Neural crest cell (in vitro differentiated cells): ENCODE data around the gene AKR7A3. TPM values are rescaled to one million over a fixed set of nuclear protein-coding genes. Genes with fewer than 3 reads are reported as not detected.

Experiments used
- DNase-seq: peaks from one replicate; pipeline ENCODE4 v3.0.0; 2021; ENCODE audit warnings: low read depth, mixed read lengths, low spot score
- H3K27ac Mint-ChIP-seq: one replicate; pipeline ENCODE4 v1.8.0; 2021; ENCODE audit warnings: mild to moderate bottlenecking, mixed read lengths; ENCODE audit not compliant: unreplicated experiment
- H3K27me3 Mint-ChIP-seq: 2 replicates; pipeline ENCODE4 v1.8.0; 2021; ENCODE audit warnings: low read depth, mild to moderate bottlenecking, mixed read lengths
- H3K36me3 Mint-ChIP-seq: 2 replicates; pipeline ENCODE4 v1.8.0; 2021; ENCODE audit warnings: low read depth, mild to moderate bottlenecking, mixed read lengths
- H3K4me1 Mint-ChIP-seq: 2 replicates; pipeline ENCODE4 v1.8.0; 2021; ENCODE audit warnings: mixed read lengths
- H3K4me3 Mint-ChIP-seq: one replicate; pipeline ENCODE4 v1.8.0; 2021; ENCODE audit warnings: mild to moderate bottlenecking, mixed read lengths
- H3K9me3 Mint-ChIP-seq: 2 replicates; pipeline ENCODE4 v1.8.0; 2021; ENCODE audit warnings: mixed read lengths
- total RNA-seq: library from RNA; stranded (reverse); gene quantifications from 2 replicates; pipeline ENCODE4 v1.2.1, GENCODE V29; 2021
- TF ChIP-seq, protein P1 (sequence below): fragments of 200-600 bp; sonication (generic); conservative IDR thresholded peaks from 2 replicates; pipeline ENCODE4 v1.5.0; 2021; ENCODE audit warnings: antibody characterized with exemption, mild to moderate bottlenecking

The AKR7A3 gene
- total RNA-seq, 1 donor from 2014 or later = 2.1 TPM

DNA sequence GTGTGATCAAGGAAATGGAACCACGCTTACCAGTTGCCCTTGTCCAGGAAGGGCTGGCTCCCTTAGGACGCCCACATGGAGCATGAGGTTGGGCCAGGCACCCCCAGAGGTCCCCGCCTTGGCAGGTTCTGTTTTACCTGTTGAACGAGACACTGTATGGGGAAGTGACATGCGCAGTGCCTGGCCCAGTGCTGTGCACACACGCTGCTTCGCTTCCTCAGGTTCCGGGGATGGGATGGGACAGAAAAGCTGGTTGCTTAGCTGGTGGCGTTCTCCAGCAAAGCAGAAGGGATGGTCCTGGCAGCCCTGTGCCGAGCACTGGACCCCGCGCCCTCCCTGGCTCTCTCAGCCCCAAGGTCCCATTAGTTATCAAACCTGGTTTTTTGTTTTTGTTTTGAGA lies 44.3 kb upstream of the AKR7A3 start:
- no peaks in the 10 kb centered on the region for H3K27me3 Mint-ChIP-seq
- no peaks in the 10 kb centered on the region for H3K4me1 Mint-ChIP-seq
- no peak for DNase-seq
- peak overlapping the region; percentile 47 for H3K4me3 Mint-ChIP-seq
- TF ChIP-seq, protein P1, sequence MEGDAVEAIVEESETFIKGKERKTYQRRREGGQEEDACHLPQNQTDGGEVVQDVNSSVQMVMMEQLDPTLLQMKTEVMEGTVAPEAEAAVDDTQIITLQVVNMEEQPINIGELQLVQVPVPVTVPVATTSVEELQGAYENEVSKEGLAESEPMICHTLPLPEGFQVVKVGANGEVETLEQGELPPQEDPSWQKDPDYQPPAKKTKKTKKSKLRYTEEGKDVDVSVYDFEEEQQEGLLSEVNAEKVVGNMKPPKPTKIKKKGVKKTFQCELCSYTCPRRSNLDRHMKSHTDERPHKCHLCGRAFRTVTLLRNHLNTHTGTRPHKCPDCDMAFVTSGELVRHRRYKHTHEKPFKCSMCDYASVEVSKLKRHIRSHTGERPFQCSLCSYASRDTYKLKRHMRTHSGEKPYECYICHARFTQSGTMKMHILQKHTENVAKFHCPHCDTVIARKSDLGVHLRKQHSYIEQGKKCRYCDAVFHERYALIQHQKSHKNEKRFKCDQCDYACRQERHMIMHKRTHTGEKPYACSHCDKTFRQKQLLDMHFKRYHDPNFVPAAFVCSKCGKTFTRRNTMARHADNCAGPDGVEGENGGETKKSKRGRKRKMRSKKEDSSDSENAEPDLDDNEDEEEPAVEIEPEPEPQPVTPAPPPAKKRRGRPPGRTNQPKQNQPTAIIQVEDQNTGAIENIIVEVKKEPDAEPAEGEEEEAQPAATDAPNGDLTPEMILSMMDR = no peak
- H3K27ac Mint-ChIP-seq = no peak overlapping the region
- H3K9me3 Mint-ChIP-seq = no peaks in the 10 kb centered on the region
- H3K36me3 Mint-ChIP-seq = no peaks in the 10 kb centered on the region

DNA sequence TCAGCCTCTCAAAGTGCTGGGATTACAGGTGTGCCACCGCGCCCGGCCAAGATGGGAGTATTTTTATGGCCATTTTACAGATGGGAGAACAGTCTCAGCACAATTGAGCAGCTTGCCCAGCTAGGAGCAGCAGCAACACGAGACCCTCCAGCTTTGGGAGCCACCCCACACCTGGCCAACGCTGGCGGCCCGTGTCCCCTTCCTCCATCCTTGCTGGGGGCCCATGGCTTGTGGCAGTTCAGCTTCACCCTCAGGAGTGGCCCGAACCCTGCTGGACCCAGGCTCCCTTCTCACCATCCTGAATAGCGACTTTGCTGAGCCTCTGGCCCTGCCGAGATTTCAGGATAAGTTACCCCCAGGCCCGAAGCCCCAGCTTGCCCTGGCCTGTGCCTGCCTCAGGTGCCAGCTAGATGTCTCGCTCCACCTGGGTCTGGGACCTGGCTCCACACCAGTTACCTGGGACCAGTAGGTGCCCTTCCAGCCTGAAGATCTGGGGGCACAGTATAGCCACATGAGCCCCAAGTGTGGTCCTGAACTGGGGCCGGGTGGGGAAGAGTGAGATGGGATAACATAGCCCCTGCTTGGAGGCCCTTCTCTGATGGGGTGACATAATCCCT lies 42.8 kb upstream of the AKR7A3 start:
- no peaks in the 10 kb centered on the region for H3K9me3 Mint-ChIP-seq
- no peak for DNase-seq
- no peaks in the 10 kb centered on the region for H3K27me3 Mint-ChIP-seq
- H3K4me1 Mint-ChIP-seq = no peaks in the 10 kb centered on the region
- no peaks in the 10 kb centered on the region for H3K36me3 Mint-ChIP-seq
- no peak overlapping the region for H3K4me3 Mint-ChIP-seq
- H3K27ac Mint-ChIP-seq = no peak overlapping the region
- TF ChIP-seq, protein P1 = no peak

DNA sequence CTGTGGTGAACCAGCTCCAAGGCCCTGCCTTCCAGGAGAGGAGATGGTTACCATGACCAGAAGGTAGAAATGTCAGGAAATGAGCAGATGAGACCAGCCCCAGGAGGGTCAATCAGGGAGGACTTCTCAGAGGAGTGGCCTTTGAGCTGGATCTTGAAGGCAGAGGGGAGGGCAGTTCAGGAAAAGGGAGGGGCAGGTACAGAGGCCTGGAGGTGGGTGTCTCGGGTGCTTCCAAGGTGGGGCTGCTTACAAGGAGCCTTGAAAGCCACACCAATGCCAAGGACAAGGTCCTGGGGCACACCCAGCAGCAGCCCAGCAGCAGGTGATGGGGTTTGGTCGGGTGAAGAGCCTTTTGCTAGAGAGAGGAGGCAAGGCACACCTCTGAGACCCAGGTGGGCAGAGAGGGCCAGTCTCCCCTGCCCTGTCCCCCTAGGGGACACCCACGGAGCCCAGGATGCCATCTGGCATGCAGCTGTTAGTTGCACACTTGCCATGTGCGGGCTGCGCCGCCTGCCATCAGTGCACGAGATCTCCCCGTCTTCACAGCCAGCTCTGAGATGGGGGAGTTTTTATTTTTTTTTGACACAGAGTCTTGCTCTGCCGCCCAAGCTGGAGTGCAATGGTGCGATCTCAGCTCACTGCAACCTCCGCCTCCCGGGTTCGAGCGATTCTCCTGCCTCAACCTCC lies 42.0 kb upstream of the AKR7A3 start:
- no peaks in the 10 kb centered on the region for H3K4me1 Mint-ChIP-seq
- no peaks in the 10 kb centered on the region for H3K27me3 Mint-ChIP-seq
- TF ChIP-seq, protein P1 = no peak
- no peak overlapping the region for H3K4me3 Mint-ChIP-seq
- H3K9me3 Mint-ChIP-seq = no peaks in the 10 kb centered on the region
- H3K36me3 Mint-ChIP-seq = no peaks in the 10 kb centered on the region
- DNase-seq = no peak
- H3K27ac Mint-ChIP-seq = no peak overlapping the region

DNA sequence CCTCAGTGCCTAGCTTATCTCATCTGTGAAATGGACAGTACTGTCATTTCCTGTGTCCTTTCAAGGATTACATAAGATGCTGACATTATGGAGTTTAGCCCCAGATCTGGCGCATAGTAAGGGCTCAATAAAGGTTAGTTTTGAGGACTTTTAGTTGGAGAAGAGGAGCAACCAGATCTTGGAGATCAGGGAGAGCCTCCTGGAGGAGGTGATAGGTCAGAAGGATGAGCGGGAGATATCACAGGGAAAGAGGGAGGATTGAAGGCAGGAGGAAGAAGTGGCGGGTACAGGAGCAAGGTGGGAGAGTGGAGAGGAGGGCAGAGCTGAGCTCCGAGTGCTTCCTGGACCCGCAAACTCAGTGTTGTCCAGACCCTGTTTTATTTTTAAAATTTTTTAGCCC lies 41.0 kb upstream of the AKR7A3 start:
- H3K9me3 Mint-ChIP-seq = no peaks in the 10 kb centered on the region
- H3K27ac Mint-ChIP-seq = peak overlapping the region; percentile 71
- no peaks in the 10 kb centered on the region for H3K4me1 Mint-ChIP-seq
- no peak for DNase-seq
- no peak overlapping the region for H3K4me3 Mint-ChIP-seq
- no peaks in the 10 kb centered on the region for H3K27me3 Mint-ChIP-seq
- H3K36me3 Mint-ChIP-seq = no peaks in the 10 kb centered on the region
- TF ChIP-seq, protein P1 = no peak

DNA sequence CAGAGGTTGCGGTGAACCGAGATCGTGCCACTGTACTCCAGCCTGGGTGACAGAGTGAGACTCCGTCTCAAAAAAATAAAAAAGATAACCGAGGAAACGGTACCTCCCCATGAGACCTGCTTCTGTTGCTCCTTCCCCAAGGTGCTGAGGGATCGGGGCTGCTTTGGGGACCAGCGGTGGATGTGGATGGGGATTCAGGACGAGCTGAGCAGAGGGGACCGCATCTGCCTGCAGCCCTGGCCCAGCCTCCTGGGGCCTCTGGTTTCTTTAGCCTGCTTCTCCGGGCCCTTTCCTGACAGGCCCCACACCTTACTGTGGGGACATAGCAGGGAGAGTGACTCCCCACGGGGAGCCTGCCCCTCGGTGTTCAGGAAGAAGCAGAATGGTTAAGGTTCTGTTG lies 40.6 kb upstream of the AKR7A3 start:
- no peaks in the 10 kb centered on the region for H3K27me3 Mint-ChIP-seq
- no peak overlapping the region for H3K27ac Mint-ChIP-seq
- TF ChIP-seq, protein P1 = no peak
- DNase-seq = no peak
- H3K36me3 Mint-ChIP-seq = no peaks in the 10 kb centered on the region
- no peak overlapping the region for H3K4me3 Mint-ChIP-seq
- no peaks in the 10 kb centered on the region for H3K4me1 Mint-ChIP-seq
- no peaks in the 10 kb centered on the region for H3K9me3 Mint-ChIP-seq
